Stimulated activated CD4-positive, alpha-beta T cell treated with anti-CD3 and anti-CD28 coated beads, Interleukin-2, amount 100 ng/mL, for 4 hours (primary cell): Measurements from ENCODE around the gene PARD3.

Experiments used
- DNase-seq: peaks from one replicate; pipeline ENCODE4 v3.0.0-alpha.2; 2020; ENCODE audit warnings: low read depth

PARD3 gene

GRCh38 chr10:34580214-34580613, 234.9 kb downstream of the PARD3 start:
- DNase-seq: no peak

GRCh38 chr10:34578468-34578867, 236.6 kb downstream of the PARD3 start:
- DNase-seq: no peak

- no peak for DNase-seq
Observed at GRCh38 chr10:34576797-34577196, 238.3 kb downstream of the PARD3 start.

- DNase-seq: no peak
Observed at GRCh38 chr10:34575882-34576281, 239.2 kb downstream of the PARD3 start.

GRCh38 chr10:34574353-34574934, 240.7 kb downstream of the PARD3 start:
- no peak for DNase-seq

- no peak for DNase-seq
Observed at GRCh38 chr10:34570887-34571286, 244.2 kb downstream of the PARD3 start.

- no peak for DNase-seq
Observed at GRCh38 chr10:34567659-34568253, 247.3 kb downstream of the PARD3 start.

GRCh38 chr10:34565934-34566333, 249.2 kb downstream of the PARD3 start:
- DNase-seq: no peak

GRCh38 chr10:34558093-34558583, 257.0 kb downstream of the PARD3 start:
- no peak for DNase-seq

- DNase-seq: no peak
Observed at GRCh38 chr10:34557173-34557572, 257.9 kb downstream of the PARD3 start.

- no peak for DNase-seq
Observed at GRCh38 chr10:34555653-34556052, 259.4 kb downstream of the PARD3 start.

- no peak for DNase-seq
Observed at GRCh38 chr10:34553747-34554146, 261.3 kb downstream of the PARD3 start.

- DNase-seq: no peak
Observed at GRCh38 chr10:34551295-34551694, 263.8 kb downstream of the PARD3 start.

- DNase-seq: no peak
Observed at GRCh38 chr10:34549953-34550352, 265.1 kb downstream of the PARD3 start.

- no peak for DNase-seq
Observed at GRCh38 chr10:34549001-34549400, 266.1 kb downstream of the PARD3 start.

GRCh38 chr10:34548466-34548865, 266.6 kb downstream of the PARD3 start:
- no peak for DNase-seq

GRCh38 chr10:34547695-34548094, 267.4 kb downstream of the PARD3 start:
- no peak for DNase-seq

- DNase-seq: no peak
Observed at GRCh38 chr10:34547291-34547690, 267.8 kb downstream of the PARD3 start.

GRCh38 chr10:34544400-34544799, 270.7 kb downstream of the PARD3 start:
- no peak for DNase-seq

GRCh38 chr10:34543716-34544115, 271.4 kb downstream of the PARD3 start:
- DNase-seq: no peak

- DNase-seq: no peak
Observed at GRCh38 chr10:34540492-34540891, 274.6 kb downstream of the PARD3 start.

- DNase-seq: no peak
Observed at GRCh38 chr10:34539533-34540315, 275.4 kb downstream of the PARD3 start.

- DNase-seq: no peak
Observed at GRCh38 chr10:34538281-34538829, 276.7 kb downstream of the PARD3 start.
